HG02885 (cell line): Measurements from ENCODE around the gene TMEM266.
"Not testable (repeated sequence)": the region's sequence is repeated elsewhere in the genome, so short reads cannot be mapped to it uniquely, and the experiment has no call there.

ENCODE experiments used
- ATAC-seq: cut with Tn5 transposase; IDR thresholded peaks from one replicate; pipeline ENCODE4 v1.9.1; 2021; ENCODE audit warnings: mild to moderate bottlenecking; ENCODE audit not compliant: unreplicated experiment, poor library complexity

The TMEM266 gene

GRCh38 chr15:76059320-76060117 lies at the start of gene TMEM266:
TSS of gene TMEM266 (plus strand) at chr15:76059985. CDS start at chr15:76134264, 74,279 bp downstream.
- no peak for ATAC-seq

- ATAC-seq, result no peak
Measured at GRCh38 chr15:76010613-76011012, 49.2 kb upstream of the TMEM266 start.

- no peak for ATAC-seq
Measured at GRCh38 chr15:76011627-76012551, 47.9 kb upstream of the TMEM266 start, which contains the start of gene NRG4. TSS of gene NRG4 (minus strand) at chr15:76012424. CDS start at chr15:76011230, 1,194 bp downstream.

- ATAC-seq, result not testable (repeated sequence)
Measured at GRCh38 chr15:76013470-76013869, 46.3 kb upstream of the TMEM266 start.

- ATAC-seq, result no peak
Measured at GRCh38 chr15:76024021-76024768, 35.6 kb upstream of the TMEM266 start.

GRCh38 chr15:76032046-76032445 lies 27.7 kb upstream of the TMEM266 start:
- no peak for ATAC-seq

GRCh38 chr15:76033438-76033837 lies 26.3 kb upstream of the TMEM266 start:
- ATAC-seq, result no peak

GRCh38 chr15:76034111-76034510 lies 25.7 kb upstream of the TMEM266 start:
- ATAC-seq, result no peak

GRCh38 chr15:76035593-76035992 lies 24.2 kb upstream of the TMEM266 start:
- no peak for ATAC-seq

- ATAC-seq, result no peak
Measured at GRCh38 chr15:76038512-76038911, 21.3 kb upstream of the TMEM266 start.

GRCh38 chr15:76054201-76054600 lies 5.6 kb upstream of the TMEM266 start:
- not testable (repeated sequence) for ATAC-seq

GRCh38 chr15:76056931-76057330 lies 2.9 kb upstream of the TMEM266 start:
- no peak for ATAC-seq

- ATAC-seq, result no peak
Measured at GRCh38 chr15:76057332-76058000, 2.3 kb upstream of the TMEM266 start.

GRCh38 chr15:76058714-76059319 lies 968 bp upstream of the TMEM266 start:
- ATAC-seq, result no peak

GRCh38 chr15:76060118-76060989 lies 569 bp downstream of the TMEM266 start:
- ATAC-seq, result no peak

GRCh38 chr15:76061700-76062099 lies 1.9 kb downstream of the TMEM266 start:
- no peak for ATAC-seq

- ATAC-seq, result no peak
Measured at GRCh38 chr15:76062286-76062685, 2.5 kb downstream of the TMEM266 start.

GRCh38 chr15:76064375-76064774 lies 4.6 kb downstream of the TMEM266 start:
- no peak for ATAC-seq
